Ovary (tissue), 3 donors: ENCODE data around the gene SRD5A3.

ENCODE experiments used
- CTCF ChIP-seq, 3 donors: fragments of 450-650 bp in 2 of 3; fragments of 200-600 bp in 1 of 3; IDR thresholded peaks; one replicate each; pipeline versions ENCODE4 v1.5.1 to v1.8.0; 2016 to 2022; ENCODE audit warnings: antibody characterized with exemption in 3 of 3, mild to moderate bottlenecking in 1 of 3
- EP300 ChIP-seq: sonication (generic); formaldehyde crosslinking; IDR thresholded peaks from one replicate; pipeline ENCODE4 v1.6.1; 2017; ENCODE audit warnings: antibody characterized with exemption
- POLR2A ChIP-seq: fragments of 450-650 bp; IDR thresholded peaks from one replicate; pipeline ENCODE4 v1.6.1; 2017; ENCODE audit warnings: antibody characterized with exemption, mild to moderate bottlenecking, moderate library complexity
- donor health status: DM: no; HTN: no; CAD: no.

GRCh38 chr4:55321707-55322264 is 24.3 kb upstream of the SRD5A3 start:
- peak in 2 of 3 donors; percentile 33 to 58 for TF ChIP-seq CTCF (IDR thresholded peaks at IDR 0.05)
- no peak for TF ChIP-seq EP300
- TF ChIP-seq POLR2A: no peak
